ENCODE results near the gene ZNF146.
"Not testable (repeated sequence)": the region's sequence is repeated elsewhere in the genome, so short reads cannot be mapped to it uniquely, and the experiment has no call there.

ZNF146 gene

GRCh38 chr19:36214386-36215275, at the start of gene ZNF146, which contains the start of gene ZNF565:
ZNF146 (plus strand) TSS chr19:36215106; CDS start chr19:36236441, 21,335 bp downstream.
ZNF565 (minus strand) TSS chr19:36214665; CDS start chr19:36201985, 12,680 bp downstream.
- DNase-seq (ENCODE audit: low read depth in 2 of 3, low spot score in 2 of 3): peak; percentile 88 to 91 (median 88)

GRCh38 chr19:36169084-36169760, 45.7 kb upstream of the ZNF146 start:
- DNase-seq (ENCODE audit: low read depth in 2 of 3, low spot score in 2 of 3): no peak

GRCh38 chr19:36172852-36173251, 42.1 kb upstream of the ZNF146 start:
- no peak for DNase-seq (ENCODE audit: low read depth in 2 of 3, low spot score in 2 of 3)

GRCh38 chr19:36173846-36174245, 41.1 kb upstream of the ZNF146 start:
- DNase-seq (ENCODE audit: low read depth in 2 of 3, low spot score in 2 of 3): not testable (repeated sequence)

- DNase-seq (ENCODE audit: low read depth in 2 of 3, low spot score in 2 of 3): not testable (repeated sequence)
Measured at GRCh38 chr19:36179077-36179476, 35.8 kb upstream of the ZNF146 start.

- DNase-seq (ENCODE audit: low read depth in 2 of 3, low spot score in 2 of 3): no peak
Measured at GRCh38 chr19:36182612-36183244, 32.2 kb upstream of the ZNF146 start.

GRCh38 chr19:36183245-36183628, 31.7 kb upstream of the ZNF146 start:
- no peak for DNase-seq (ENCODE audit: low read depth in 2 of 3, low spot score in 2 of 3)

- not testable (repeated sequence) for DNase-seq (ENCODE audit: low read depth in 2 of 3, low spot score in 2 of 3)
Measured at GRCh38 chr19:36186722-36187121, 28.2 kb upstream of the ZNF146 start.

- DNase-seq (ENCODE audit: low read depth in 2 of 3, low spot score in 2 of 3): no peak
Measured at GRCh38 chr19:36196249-36196648, 18.7 kb upstream of the ZNF146 start.

- no peak for DNase-seq (ENCODE audit: low read depth in 2 of 3, low spot score in 2 of 3)
Measured at GRCh38 chr19:36198119-36198518, 16.8 kb upstream of the ZNF146 start.

GRCh38 chr19:36201684-36202083, 13.2 kb upstream of the ZNF146 start:
- no peak for DNase-seq (ENCODE audit: low read depth in 2 of 3, low spot score in 2 of 3)

GRCh38 chr19:36203293-36203692, 11.6 kb upstream of the ZNF146 start:
- DNase-seq (ENCODE audit: low read depth in 2 of 3, low spot score in 2 of 3): no peak

GRCh38 chr19:36207605-36208252, 7.2 kb upstream of the ZNF146 start:
- no peak for DNase-seq (ENCODE audit: low read depth in 2 of 3, low spot score in 2 of 3)

GRCh38 chr19:36209372-36209771, 5.5 kb upstream of the ZNF146 start:
- no peak for DNase-seq (ENCODE audit: low read depth in 2 of 3, low spot score in 2 of 3)

GRCh38 chr19:36210497-36210896, 4.4 kb upstream of the ZNF146 start:
- no peak for DNase-seq (ENCODE audit: low read depth in 2 of 3, low spot score in 2 of 3)

- no peak for DNase-seq (ENCODE audit: low read depth in 2 of 3, low spot score in 2 of 3)
Measured at GRCh38 chr19:36212895-36213294, 2.0 kb upstream of the ZNF146 start.

GRCh38 chr19:36215276-36216123, 594 bp downstream of the ZNF146 start:
- DNase-seq (ENCODE audit: low read depth in 2 of 3, low spot score in 2 of 3): no peak

GRCh38 chr19:36221474-36221873, 6.6 kb downstream of the ZNF146 start:
- no peak for DNase-seq (ENCODE audit: low read depth in 2 of 3, low spot score in 2 of 3)

- no peak for DNase-seq (ENCODE audit: low read depth in 2 of 3, low spot score in 2 of 3)
Measured at GRCh38 chr19:36222503-36222902, 7.6 kb downstream of the ZNF146 start.

- DNase-seq (ENCODE audit: low read depth in 2 of 3, low spot score in 2 of 3): no peak
Measured at GRCh38 chr19:36225219-36225892, 10.4 kb downstream of the ZNF146 start.
